Measurements from ENCODE around the gene PA2G4.
"Not testable (repeated sequence)": the region's sequence is repeated elsewhere in the genome, so short reads cannot be mapped to it uniquely, and the experiment has no call there.

The PA2G4 gene

DNA sequence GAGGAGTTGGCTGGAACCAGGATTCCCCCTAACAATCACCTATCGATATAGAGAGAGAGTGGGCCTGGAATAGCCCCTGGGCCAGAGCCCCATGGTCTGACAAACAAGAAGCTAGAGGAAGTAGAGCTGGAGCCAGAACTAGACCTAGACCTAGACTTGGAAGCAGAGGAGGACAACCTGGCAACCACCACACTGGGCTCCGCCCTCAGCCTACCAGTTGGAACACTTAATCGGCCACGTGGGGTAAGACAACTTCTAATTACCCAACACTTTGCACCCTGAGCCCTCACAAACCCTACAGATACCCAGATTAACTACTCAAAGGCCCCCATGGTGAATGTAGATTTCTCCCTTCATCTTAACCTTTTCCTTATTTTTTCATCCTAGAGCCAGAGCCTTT, 4.6 kb upstream of the PA2G4 start:
- no peak for DNase-seq (ENCODE audit: low read depth)

DNA sequence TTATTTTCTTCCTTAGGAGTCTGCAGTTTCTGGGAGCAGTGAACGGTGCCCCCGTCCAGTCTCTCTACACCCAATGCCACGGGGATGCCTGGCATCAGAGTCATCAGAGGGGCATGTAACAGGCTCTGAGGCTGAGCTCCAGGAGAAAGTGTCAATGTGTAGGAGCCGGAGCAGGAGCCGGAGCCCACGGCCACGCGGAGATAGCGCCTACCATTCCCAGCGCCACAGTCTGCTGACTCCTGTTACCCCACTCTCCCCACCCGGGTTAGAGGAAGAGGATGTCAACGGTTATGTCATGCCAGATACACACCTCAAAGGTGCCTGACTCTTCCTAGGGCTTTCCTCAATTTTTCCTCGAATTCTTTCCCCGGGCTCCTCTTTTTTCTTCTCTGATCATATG, 3.3 kb upstream of the PA2G4 start:
- DNase-seq (ENCODE audit: low read depth), result no peak

DNA sequence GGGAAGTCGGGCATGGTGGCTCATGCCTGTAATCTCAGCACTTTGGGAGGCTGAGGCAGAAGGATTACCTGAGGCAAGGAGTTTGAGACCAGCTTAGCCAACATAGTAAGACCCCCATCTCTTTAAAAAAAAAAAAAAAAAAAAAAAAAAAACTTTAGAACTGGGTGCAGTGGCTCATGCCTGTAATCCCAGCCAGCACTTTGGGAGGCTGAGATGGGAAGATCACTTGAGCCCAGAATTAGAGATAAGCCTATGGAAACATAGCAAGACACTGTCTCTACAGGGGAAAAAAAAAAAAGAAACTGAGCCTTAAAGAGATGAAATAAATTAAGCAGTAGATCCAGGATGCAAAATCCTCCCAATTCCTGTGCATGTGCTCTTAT, 1.7 kb upstream of the PA2G4 start:
- no peak for DNase-seq (ENCODE audit: low read depth)

DNA sequence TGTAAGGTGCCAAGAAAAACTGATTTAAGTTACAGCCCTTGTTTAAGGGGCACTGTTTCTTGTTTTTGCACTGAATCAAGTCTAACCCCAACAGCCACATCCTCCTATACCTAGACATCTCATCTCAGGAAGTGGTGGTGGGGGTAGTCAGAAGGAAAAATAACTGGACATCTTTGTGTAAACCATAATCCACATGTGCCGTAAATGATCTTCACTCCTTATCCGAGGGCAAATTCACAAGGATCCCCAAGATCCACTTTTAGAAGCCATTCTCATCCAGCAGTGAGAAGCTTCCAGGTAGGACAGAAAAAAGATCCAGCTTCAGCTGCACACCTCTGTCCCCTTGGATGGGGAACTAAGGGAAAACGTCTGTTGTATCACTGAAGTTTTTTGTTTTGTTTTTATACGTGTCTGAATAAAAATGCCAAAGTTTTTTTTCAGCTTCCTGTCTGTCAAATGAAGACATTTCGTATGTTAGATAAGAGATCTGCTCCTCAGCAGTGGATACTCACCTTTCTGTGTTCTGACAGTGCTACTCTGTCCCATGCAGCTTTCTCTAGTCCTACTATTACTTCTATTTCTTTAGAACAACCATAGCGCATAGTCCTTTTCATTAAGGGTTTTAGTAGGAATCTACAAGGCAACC, 1.2 kb upstream of the PA2G4 start:
- DNase-seq (ENCODE audit: low read depth), result no peak

- DNase-seq (ENCODE audit: low read depth), result no peak
Observed at GRCh38 chr12:56103823-56104108, 593 bp upstream of the PA2G4 start.

DNA sequence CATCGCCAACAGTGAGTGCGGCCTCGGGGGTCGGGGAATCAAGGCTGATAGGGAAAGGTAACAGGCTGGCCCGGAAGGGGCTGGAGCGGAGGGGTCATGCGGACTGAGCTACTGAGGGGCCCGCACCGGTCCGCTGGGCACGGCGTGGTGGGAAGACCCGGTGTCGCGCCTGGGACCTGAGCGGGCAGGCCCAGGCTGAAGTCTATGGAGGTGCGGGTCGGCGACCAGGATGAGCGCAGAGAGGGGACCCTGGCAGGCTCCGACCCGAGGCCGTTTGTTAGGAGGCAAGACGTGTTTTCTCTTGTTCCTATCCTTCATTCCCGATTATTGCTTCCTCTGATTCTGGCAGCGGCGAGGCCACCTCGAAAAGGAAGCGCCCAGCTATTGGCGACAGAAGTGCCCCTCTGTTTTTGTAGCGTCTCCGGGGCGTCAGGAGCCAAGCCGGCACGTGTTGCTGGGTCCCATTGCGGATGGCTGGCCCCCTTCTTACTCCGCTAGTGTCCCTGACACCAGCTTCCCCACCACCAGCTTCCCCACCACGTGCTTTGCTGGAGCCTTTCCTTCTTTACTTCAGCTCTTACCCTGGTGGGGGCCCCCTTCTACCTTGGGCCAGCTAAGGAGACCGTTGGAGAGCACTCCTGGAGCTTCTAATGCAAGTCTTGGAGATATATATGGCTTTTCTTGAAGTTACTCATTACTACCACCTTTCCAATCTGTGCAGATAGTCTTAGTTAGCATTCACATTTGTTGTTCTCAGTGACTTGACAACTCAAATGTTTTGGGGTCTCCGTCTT, 653 bp downstream of the PA2G4 start:
- DNase-seq (ENCODE audit: low read depth), result no peak

DNA sequence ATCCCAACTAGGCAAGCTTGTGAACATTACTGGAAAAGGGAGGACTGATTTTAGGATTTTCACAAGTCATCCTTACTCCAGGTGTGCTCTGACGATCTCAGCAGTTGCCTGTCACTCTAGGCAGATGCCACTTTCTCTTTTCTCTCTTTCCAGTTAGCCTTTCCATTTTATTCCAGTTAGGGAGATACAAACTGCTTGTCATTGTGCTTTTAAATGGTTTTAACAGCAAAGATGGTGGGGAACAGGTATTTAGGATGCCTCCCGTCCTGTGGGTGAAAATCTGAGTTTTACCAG, 1.2 kb downstream of the PA2G4 start:
- no peak for DNase-seq (ENCODE audit: low read depth)

GRCh38 chr12:56107242-56107641, 2.9 kb downstream of the PA2G4 start:
- no peak for DNase-seq (ENCODE audit: low read depth)

GRCh38 chr12:56110571-56110970, 6.2 kb downstream of the PA2G4 start:
- no peak for DNase-seq (ENCODE audit: low read depth)

- no peak for DNase-seq (ENCODE audit: low read depth)
Observed at GRCh38 chr12:56114084-56114483, 9.7 kb downstream of the PA2G4 start.

DNA sequence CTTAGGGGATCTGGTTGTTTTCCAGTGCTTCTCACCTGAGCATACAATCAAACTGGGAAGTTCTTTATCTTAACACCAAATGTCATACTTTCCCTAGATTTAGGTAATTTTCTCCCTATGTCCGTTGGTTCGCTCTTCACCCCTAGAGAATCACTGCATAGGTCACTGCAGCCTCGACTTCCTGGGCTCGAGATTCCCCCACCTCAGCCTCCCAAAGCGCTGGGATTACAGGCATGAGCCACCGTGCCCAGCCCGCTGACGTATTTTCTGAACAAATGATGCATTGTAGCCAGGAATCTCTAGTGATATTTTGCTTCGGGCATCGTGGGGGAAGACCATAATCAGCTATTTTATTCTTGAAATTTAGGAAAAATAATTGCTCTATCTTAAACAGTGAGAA, 11.0 kb downstream of the PA2G4 start:
- no peak for DNase-seq (ENCODE audit: low read depth)

DNA sequence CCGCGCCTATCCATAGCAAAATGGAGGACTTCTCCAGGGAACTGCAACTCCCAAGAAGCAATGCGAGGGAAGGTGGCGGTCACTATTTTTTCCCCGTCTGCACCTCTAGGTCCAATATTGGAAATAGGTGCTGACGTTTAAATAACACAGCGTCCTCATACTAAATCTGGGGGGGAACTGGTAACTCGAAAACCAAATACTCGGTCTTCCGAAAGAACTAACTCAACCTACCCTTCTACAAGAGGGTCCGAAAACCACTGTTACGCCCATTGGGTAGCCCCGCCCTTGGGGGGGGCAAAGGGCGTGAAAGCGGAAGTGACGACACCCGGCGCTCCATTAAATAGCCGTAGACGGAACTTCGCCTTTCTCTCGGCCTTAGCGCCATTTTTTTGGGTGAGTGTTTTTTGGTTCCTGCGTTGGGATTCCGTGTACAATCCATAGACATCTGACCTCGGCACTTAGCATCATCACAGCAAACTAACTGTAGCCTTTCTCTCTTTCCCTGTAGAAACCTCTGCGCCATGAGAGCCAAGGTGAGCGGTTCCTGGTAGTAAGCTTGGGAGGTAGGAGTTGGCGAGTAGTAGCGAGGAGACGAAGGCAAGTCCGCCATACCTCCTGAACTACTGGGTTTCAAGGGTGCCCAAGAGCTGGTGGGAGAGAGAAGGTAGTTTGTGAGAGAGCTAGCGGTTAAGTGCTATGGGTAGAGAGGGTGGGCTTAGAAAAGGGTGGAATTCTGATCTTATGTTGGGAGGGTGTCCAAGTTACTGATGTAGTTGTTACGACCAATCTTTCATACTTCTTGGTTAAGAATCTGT, 12.1 kb downstream of the PA2G4 start, which contains the start of gene RPL41:
TSS of gene RPL41 (plus strand) at position 367 of the 815 bp plus-strand sequence.
- peak; percentile 74 for DNase-seq (ENCODE audit: low read depth)

- not testable (repeated sequence) for DNase-seq (ENCODE audit: low read depth)
Observed at GRCh38 chr12:56117082-56117706, 12.8 kb downstream of the PA2G4 start.

DNA sequence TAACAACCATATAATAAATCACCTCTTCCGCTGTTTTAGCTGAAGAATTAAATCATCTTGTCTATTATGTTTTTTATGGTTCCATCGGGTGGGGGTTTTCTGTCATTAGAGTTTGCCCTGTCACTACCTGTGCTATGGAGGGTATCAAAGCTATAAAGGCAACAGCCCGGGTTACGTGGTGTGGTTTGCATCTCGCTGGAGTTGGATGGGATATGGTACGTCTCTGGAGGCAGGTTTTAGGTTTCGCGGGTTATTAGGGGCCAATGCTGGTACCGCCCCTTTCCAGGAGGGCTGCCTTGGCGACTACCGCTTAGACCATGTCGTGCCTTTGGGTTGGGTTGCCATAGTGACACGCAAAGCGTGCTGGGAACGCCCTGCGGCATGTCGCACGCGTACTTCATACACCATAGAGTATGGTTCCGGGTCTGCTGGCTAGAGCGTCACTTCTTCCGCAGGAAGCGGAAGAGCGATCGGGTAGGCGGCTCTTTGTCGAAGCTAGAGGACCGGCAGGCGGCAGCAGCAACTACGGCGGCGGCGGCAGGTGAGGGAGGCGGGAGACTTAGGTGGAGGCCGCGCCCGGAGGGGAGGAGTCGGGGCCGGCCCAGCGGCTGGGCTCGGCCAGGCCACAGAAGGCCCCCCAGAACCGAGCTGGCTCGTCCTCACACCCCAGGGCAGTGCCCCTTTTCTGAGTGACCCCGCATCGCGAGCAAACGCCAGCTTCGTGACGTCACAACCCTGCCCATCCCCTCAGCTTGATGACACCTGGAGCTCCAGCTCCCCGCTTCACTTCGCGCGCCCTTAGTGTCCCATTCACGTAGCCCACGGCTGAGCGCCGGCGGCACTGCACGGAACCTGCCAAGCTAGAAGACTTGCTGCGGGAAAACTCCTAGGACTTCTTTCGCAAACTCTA, 13.7 kb downstream of the PA2G4 start, which contains the start of gene ZC3H10:
TSS of gene ZC3H10 (plus strand) at position 489 of the 910 bp plus-strand sequence. CDS start 2,297 bp downstream, outside the sequence.
- DNase-seq (ENCODE audit: low read depth), result peak; percentile 95

GRCh38 chr12:56118688-56119357, 14.5 kb downstream of the PA2G4 start:
- DNase-seq (ENCODE audit: low read depth), result no peak

DNA sequence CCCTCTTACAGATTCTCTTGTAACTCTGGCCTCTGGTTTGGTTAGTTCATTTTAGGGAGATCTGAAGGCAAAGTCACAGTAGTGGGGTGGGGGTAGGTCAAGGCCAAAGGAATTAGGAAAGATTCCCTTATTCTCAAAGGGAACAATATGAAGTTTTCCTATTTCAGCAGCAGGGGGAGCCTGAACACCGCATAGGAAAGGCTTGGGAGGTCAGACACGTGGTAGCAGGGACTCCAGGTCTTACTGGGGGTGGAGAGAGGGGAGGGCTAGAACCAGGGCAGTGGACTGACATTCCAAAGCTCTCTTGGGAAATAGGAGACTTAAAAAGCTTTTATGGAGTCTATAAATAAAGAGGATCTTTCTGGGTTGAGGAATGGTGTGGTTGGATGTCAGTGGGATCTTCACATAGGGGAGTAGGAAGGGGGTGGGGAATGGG, 15.0 kb downstream of the PA2G4 start:
- DNase-seq (ENCODE audit: low read depth), result peak; percentile 87

GRCh38 chr12:56120158-56120846, 15.9 kb downstream of the PA2G4 start:
- DNase-seq (ENCODE audit: low read depth), result no peak

DNA sequence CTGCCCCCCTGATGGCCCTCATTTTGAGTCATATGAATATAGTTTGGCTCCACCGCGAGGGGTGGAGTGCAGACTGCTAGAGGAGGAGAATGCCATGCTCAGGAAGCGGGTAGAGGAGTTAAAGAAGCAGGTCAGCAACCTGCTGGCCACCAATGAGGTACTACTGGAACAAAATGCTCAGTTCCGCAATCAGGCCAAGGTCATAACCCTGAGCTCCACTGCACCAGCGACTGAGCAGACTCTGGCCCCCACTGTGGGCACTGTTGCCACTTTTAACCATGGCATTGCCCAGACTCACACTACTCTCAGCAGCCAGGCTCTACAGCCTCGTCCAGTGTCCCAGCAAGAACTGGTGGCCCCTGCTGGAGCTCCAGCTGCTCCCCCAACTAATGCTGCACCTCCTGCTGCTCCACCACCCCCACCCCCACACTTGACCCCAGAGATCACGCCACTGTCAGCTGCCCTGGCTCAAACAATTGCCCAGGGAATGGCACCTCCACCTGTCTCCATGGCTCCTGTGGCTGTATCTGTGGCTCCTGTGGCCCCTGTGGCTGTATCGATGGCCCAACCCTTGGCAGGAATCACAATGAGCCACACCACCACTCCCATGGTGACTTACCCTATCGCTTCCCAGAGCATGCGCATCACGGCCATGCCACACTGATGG, 17.0 kb downstream of the PA2G4 start:
- no peak for DNase-seq (ENCODE audit: low read depth)

GRCh38 chr12:56122637-56123036, 18.3 kb downstream of the PA2G4 start:
- DNase-seq (ENCODE audit: low read depth), result no peak

GRCh38 chr12:56124133-56124532, 19.8 kb downstream of the PA2G4 start:
- DNase-seq (ENCODE audit: low read depth), result no peak
